HL-60 (cell line): ENCODE results near the gene CNTNAP2.

ENCODE experiments used
- DNase-seq, 2 experiments: peaks; one replicate each; pipeline ENCODE4 v3.0.0-alpha.2; 2010 to 2020; ENCODE audit warnings: low read depth in 1 of 2, low spot score in 1 of 2
- H3K27ac ChIP-seq: fragments of 250-450 bp; sonication (Bioruptor Pico); replicated peaks from 2 replicates; pipeline ENCODE4 v1.5.1; 2020; ENCODE audit warnings: mild to moderate bottlenecking, moderate library complexity
- H3K27me3 ChIP-seq: fragments of 250-450 bp; sonication (Bioruptor Pico); 2 replicates; pipeline ENCODE4 v1.5.1; 2021; ENCODE audit warnings: mild to moderate bottlenecking, moderate library complexity; ENCODE audit not compliant: insufficient read depth, poor library complexity, severe bottlenecking
- H3K4me3 ChIP-seq: replicated peaks from 2 replicates; pipeline ENCODE4 v1.5.1; 2011; ENCODE audit warnings: mild to moderate bottlenecking, control low read depth, low read length; ENCODE audit not compliant: insufficient read depth
- CTCF ChIP-seq: IDR thresholded peaks from one replicate; pipeline ENCODE4 v1.5.1; 2011; ENCODE audit warnings: low read length, control low read depth, inconsistent platforms; ENCODE audit not compliant: insufficient read depth
- GABPA ChIP-seq: IDR thresholded peaks from 2 replicates; pipeline ENCODE4 v1.6.1; 2012; ENCODE audit warnings: low read depth
- POLR2AphosphoS5 ChIP-seq: IDR thresholded peaks from 2 replicates; pipeline ENCODE4 v1.6.1; 2012; ENCODE audit warnings: low read depth
- REST ChIP-seq: IDR thresholded peaks from 2 replicates; pipeline ENCODE4 v1.6.1; 2012; ENCODE audit warnings: low read depth; ENCODE audit not compliant: insufficient replicate concordance
- SPI1 ChIP-seq: IDR thresholded peaks from 2 replicates; pipeline ENCODE4 v1.6.1; 2012; ENCODE audit warnings: low read depth, mild to moderate bottlenecking, borderline replicate concordance

Gene CNTNAP2

GRCh38 chr7:148362541-148362940 lies 2245.9 kb downstream of the CNTNAP2 start:
- TF ChIP-seq GABPA: no peak
- no peak for TF ChIP-seq CTCF
- TF ChIP-seq SPI1: no peak
- no peak for TF ChIP-seq POLR2AphosphoS5
- TF ChIP-seq REST: no peak
- no peak overlapping the region for H3K4me3 ChIP-seq
- DNase-seq: no peak
- H3K27ac ChIP-seq: no peak overlapping the region
- no peaks in the 10 kb centered on the region for H3K27me3 ChIP-seq

- no peaks in the 10 kb centered on the region for H3K27me3 ChIP-seq
- DNase-seq: no peak
- TF ChIP-seq SPI1: no peak
- no peak for TF ChIP-seq POLR2AphosphoS5
- TF ChIP-seq REST: no peak
- TF ChIP-seq CTCF: no peak
- no peak for TF ChIP-seq GABPA
Observed at GRCh38 chr7:148367731-148368475, 2251.3 kb downstream of the CNTNAP2 start.

GRCh38 chr7:148368562-148368961 lies 2252.0 kb downstream of the CNTNAP2 start:
- no peak for DNase-seq
- no peak overlapping the region for H3K4me3 ChIP-seq
- no peak for TF ChIP-seq REST
- no peak for TF ChIP-seq SPI1
- no peak for TF ChIP-seq GABPA
- TF ChIP-seq CTCF: no peak
- no peak overlapping the region for H3K27ac ChIP-seq
- H3K27me3 ChIP-seq: no peaks in the 10 kb centered on the region

More at GRCh38 chr7:148367731-148368475, 2251.3 kb downstream of the CNTNAP2 start:
- no peak overlapping the region for H3K4me3 ChIP-seq
- H3K27ac ChIP-seq: no peak overlapping the region
